Fibroblast of pulmonary artery (primary cell): ENCODE measurements around the gene MCCC1.

Experiments
- DNase-seq: peaks from one replicate; pipeline ENCODE4 v3.0.0-alpha.2; 2010; ENCODE audit warnings: low read depth
- H3K4me3 ChIP-seq: replicated peaks from 2 replicates; pipeline ENCODE4 v1.5.1; 2011; ENCODE audit warnings: low read depth, mild to moderate bottlenecking, control low read depth, low read length, moderate library complexity
- CTCF ChIP-seq: IDR thresholded peaks from 2 replicates; pipeline ENCODE4 v1.5.1; 2011; ENCODE audit warnings: mild to moderate bottlenecking, control low read depth, low read length, inconsistent platforms; ENCODE audit errors: missing control alignments

The MCCC1 gene

GRCh38 chr3:183099026-183099837 is at the start of gene MCCC1:
Gene MCCC1, minus strand, starts transcription at chr3:183099496. Its CDS starts 56 bp downstream, at chr3:183099440.
- peak; percentile 99 for DNase-seq
- no peak for TF ChIP-seq CTCF
- H3K4me3 ChIP-seq = peak within 1 kb of the TSS; percentile 93

- H3K4me3 ChIP-seq = no peak overlapping the region
- peak; percentile 77 for DNase-seq
- TF ChIP-seq CTCF = no peak
Observed at GRCh38 chr3:183148056-183148455, 48.8 kb upstream of the MCCC1 start.

GRCh38 chr3:183144363-183144762 is 45.1 kb upstream of the MCCC1 start:
- no peak for DNase-seq
- H3K4me3 ChIP-seq = no peak overlapping the region
- TF ChIP-seq CTCF = no peak

- peak; percentile 31 for DNase-seq
- no peak for TF ChIP-seq CTCF
- no peak overlapping the region for H3K4me3 ChIP-seq
Observed at GRCh38 chr3:183142199-183142598, 42.9 kb upstream of the MCCC1 start.

GRCh38 chr3:183134844-183135243 is 35.5 kb upstream of the MCCC1 start:
- peak; percentile 56 for DNase-seq
- no peak overlapping the region for H3K4me3 ChIP-seq
- TF ChIP-seq CTCF = no peak

GRCh38 chr3:183132409-183132808 is 33.1 kb upstream of the MCCC1 start:
- TF ChIP-seq CTCF = no peak
- no peak for DNase-seq
- H3K4me3 ChIP-seq = no peak overlapping the region

- DNase-seq = peak; percentile 95
- no peak overlapping the region for H3K4me3 ChIP-seq
- TF ChIP-seq CTCF = no peak
Observed at GRCh38 chr3:183131735-183132134, 32.4 kb upstream of the MCCC1 start.
